ENCODE results near the gene ADCY2.

Gene ADCY2

DNA sequence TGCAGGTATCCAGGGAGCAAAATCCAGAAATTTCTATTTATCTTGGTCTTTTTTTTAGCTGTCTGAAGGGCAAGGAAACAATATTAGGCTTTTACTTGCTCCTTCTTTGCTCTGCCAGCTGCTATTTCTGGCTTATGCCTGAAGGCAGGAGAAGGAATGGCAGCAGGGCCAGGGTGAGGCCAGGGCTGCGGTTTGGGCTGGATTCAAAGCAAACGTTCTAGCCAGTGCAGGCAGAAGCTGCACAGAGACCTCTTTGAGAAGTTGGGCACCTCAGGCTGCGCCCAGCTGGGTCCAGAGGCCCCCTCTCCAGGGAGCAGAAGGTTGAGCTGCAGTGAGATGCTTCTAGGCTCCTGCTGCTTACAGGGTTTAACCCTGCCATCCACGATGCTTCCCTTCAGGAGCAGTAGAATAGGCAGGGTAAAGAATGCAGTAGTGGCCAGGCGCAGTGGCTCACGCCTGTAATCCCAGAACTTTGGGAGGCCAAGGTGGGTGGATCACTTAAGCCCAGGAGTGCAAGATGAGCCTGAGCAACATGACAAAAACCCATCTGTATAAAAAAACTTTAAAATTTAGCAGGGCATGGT, 201.2 kb downstream of the ADCY2 start:
- POLR2A ChIA-PET = no interaction called here
- CTCF ChIA-PET = no interaction called here
- TF ChIP-seq, protein P1, sequence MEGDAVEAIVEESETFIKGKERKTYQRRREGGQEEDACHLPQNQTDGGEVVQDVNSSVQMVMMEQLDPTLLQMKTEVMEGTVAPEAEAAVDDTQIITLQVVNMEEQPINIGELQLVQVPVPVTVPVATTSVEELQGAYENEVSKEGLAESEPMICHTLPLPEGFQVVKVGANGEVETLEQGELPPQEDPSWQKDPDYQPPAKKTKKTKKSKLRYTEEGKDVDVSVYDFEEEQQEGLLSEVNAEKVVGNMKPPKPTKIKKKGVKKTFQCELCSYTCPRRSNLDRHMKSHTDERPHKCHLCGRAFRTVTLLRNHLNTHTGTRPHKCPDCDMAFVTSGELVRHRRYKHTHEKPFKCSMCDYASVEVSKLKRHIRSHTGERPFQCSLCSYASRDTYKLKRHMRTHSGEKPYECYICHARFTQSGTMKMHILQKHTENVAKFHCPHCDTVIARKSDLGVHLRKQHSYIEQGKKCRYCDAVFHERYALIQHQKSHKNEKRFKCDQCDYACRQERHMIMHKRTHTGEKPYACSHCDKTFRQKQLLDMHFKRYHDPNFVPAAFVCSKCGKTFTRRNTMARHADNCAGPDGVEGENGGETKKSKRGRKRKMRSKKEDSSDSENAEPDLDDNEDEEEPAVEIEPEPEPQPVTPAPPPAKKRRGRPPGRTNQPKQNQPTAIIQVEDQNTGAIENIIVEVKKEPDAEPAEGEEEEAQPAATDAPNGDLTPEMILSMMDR (IDR thresholded peaks at IDR 0.05; ENCODE audit: insufficient read depth, low read length, missing control alignments) = no peak
- DNase-seq (ENCODE audit: low read depth, low spot score) = no peak
- no peak overlapping the region for H3K4me3 ChIP-seq (ENCODE audit: low read depth, low read length)

DNA sequence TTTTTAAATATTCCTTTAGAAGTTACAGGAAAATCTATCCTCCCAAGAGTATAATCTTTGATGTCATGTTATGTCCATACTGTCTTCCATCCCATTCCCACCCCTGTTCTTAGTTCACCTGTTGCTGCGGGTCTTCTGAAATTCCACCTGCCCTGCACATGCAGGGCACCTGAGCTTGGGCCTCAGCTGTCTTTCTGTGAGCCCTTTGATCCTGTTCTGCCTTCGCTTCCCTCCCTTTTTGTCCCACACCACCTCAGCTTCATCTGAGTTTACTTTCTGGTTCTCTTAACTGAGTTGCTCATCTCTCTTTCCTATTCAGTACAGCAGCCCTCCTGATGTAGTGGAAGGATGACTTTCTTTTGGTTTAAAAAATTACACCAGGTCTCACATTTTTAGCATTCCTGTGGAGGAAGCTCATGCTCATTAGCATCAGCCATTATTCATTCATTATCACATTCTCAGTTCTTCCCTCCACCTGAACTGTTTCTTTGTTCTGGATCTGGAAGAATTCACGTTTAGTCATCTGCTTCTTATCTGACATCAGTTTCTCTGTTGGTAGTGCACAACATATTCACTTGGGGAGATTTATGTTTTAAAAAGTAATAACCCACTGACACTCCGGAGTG, 211.0 kb downstream of the ADCY2 start:
- no peak for DNase-seq (ENCODE audit: low read depth, low spot score)
- H3K4me3 ChIP-seq (ENCODE audit: low read depth, low read length) = no peak overlapping the region
- ChIA-PET CTCF (no interaction called here), POLR2A (no interaction called here)
- TF ChIP-seq, protein P1 (IDR thresholded peaks at IDR 0.05; ENCODE audit: insufficient read depth, low read length, missing control alignments) = no peak

DNA sequence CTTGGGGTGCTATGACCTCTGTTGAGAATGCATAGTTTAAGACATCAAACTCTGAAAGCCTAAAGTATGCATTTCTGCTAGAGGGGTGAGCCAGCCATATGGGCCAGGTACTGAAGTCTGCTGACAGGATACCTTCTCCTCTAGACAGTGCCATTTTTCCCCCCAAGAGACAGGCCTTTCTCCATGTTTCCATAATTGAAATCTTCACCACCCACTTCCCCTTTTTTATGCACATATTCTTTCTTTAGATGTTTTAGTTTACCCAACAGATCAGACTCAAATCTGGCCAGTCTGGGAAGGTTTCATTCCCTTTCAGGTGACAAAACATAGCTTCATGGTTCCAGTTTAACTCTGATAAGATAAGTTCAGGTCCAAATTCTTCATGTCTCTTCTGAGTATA, 212.8 kb downstream of the ADCY2 start:
- no peak for DNase-seq (ENCODE audit: low read depth, low spot score)
- ChIA-PET POLR2A (no interaction called here), CTCF (no interaction called here)
- TF ChIP-seq, protein P1 (IDR thresholded peaks at IDR 0.05; ENCODE audit: insufficient read depth, low read length, missing control alignments) = no peak
- H3K4me3 ChIP-seq (ENCODE audit: low read depth, low read length) = no peak overlapping the region

- DNase-seq (ENCODE audit: low read depth, low spot score) = no peak
- TF ChIP-seq, protein P1 (IDR thresholded peaks at IDR 0.05; ENCODE audit: insufficient read depth, low read length, missing control alignments) = no peak
- ChIA-PET POLR2A (no interaction called here), CTCF (no interaction called here)
- H3K4me3 ChIP-seq (ENCODE audit: low read depth, low read length) = no peak overlapping the region
Measured at GRCh38 chr5:7609726-7610125, 213.8 kb downstream of the ADCY2 start.

GRCh38 chr5:7610531-7611177, 214.7 kb downstream of the ADCY2 start:
- POLR2A ChIA-PET = no interaction called here
- TF ChIP-seq, protein P1 (IDR thresholded peaks at IDR 0.05; ENCODE audit: insufficient read depth, low read length, missing control alignments) = no peak
- CTCF ChIA-PET = no interaction called here
- no peak for DNase-seq (ENCODE audit: low read depth, low spot score)
- H3K4me3 ChIP-seq (ENCODE audit: low read depth, low read length) = no peak overlapping the region

GRCh38 chr5:7611518-7611917, 215.6 kb downstream of the ADCY2 start:
- ChIA-PET POLR2A (no interaction called here), CTCF (no interaction called here)
- DNase-seq (ENCODE audit: low read depth, low spot score) = no peak
- TF ChIP-seq, protein P1 (IDR thresholded peaks at IDR 0.05; ENCODE audit: insufficient read depth, low read length, missing control alignments) = no peak
- no peak overlapping the region for H3K4me3 ChIP-seq (ENCODE audit: low read depth, low read length)

All from AG04449 (cell line).